GM19328 (cell line): ENCODE data around the gene DCXR.

Experiments
- ATAC-seq: cut with Tn5 transposase; IDR thresholded peaks from one replicate; pipeline ENCODE4 v1.9.1; 2021; ENCODE audit warnings: mild to moderate bottlenecking, moderate library complexity; ENCODE audit not compliant: unreplicated experiment

The DCXR gene

GRCh38 chr17:82037092-82037888, at the start of gene DCXR:
DCXR (minus strand) TSS chr17:82037697; CDS start chr17:82037682, 15 bp downstream.
- peak; percentile 90 for ATAC-seq

GRCh38 chr17:82085931-82086764, 48.7 kb upstream of the DCXR start:
- ATAC-seq: no peak

DNA sequence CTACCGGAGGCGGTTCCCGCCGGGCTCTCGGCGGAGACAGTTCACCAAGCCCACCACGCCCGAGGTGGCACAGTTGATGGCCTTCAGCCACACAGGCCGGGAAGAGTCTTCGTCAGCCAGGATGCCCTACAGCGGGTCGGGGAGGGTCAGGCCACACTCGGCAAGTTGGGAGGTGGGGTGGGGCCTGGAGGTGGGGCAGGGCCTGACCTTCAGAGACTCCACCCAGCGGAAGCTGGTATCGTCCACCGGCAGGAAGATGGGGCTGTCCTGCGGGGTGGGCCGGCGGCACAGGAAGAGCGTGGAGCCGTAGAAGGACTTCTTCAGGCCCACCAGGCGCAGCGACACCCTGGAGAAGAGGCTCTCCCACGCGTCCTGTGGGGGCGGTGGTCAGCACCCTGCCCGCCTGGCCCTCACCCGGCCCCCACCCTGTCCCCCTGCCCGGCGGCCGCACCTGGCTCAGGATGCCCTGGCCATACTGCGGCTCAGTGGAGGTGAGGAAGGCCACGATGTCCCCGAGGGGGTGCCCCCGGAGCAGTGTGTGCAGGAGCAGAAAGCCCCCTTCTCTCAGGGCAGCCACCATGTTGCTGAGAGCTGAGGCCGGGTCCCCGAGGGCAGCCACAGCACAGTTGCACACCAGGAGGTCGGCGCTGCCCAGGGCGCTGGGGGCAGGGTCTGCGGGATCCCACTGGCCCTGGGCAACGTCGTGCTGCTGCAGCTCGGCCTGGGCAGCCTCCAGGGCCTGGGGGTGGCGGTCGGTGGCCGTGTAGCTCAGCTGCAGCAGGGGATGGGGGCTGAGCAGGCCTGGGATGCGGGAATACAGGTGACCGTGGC, 47.7 kb upstream of the DCXR start:
- ATAC-seq: no peak

GRCh38 chr17:82084373-82085030, 47.0 kb upstream of the DCXR start:
- no peak for ATAC-seq

- no peak for ATAC-seq
Observed at GRCh38 chr17:82083533-82084359, 46.2 kb upstream of the DCXR start.

DNA sequence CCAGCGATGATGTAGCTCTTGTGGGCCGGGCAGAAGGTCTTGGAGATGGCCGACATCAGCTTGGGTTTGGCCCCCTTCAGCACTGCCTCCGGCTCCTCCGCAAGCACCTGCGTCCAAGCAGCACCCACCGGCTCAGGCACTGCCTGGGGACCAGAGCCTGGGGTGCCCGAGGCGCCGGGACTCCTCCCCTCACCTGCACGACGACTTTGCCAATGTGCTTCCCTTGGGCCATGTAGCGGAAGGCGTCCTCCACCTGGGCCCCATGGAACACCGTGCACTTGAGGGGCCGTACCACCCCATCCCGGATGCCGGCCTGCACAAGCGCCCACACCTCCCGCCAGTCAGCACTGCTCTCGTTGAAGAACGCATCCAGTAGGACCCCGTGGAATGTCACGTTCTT, 45.5 kb upstream of the DCXR start:
- ATAC-seq: no peak

GRCh38 chr17:82082456-82082855, 45.0 kb upstream of the DCXR start:
- ATAC-seq: no peak

GRCh38 chr17:82081966-82082365, 44.5 kb upstream of the DCXR start:
- no peak for ATAC-seq

GRCh38 chr17:82081546-82081945, 44.0 kb upstream of the DCXR start:
- no peak for ATAC-seq

DNA sequence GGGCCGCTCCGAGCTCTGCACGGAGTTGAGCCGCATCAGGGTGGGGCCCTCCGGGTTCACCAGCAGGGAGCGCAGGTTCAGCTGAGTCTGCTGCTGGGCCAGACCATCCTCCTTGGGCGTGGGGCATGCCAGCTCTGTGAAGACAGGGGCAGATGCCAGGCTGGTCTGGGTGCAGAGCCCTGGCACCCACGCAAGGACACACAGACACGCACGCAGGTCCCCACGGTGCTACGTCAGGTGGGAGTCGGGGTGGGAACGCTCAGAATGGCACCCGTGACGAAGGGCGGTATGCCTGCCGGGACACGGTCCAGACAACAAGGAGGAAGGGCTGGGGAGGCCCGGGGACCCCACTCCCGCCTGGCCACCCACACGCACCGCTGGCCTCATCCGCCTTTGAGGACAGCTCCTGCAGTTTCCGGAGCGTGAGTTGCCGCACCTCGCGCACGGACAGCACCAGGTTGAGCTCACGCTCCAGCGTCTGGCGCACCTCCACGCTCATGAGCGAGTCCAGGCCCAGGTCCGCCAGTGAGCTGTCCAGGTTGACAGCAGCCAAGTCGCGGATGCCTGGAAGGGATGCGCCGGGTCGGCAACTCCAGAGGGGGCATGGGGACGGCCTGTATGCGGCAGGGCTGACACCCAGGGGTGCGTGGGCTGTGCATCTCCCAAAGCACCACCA, 43.4 kb upstream of the DCXR start:
- no peak for ATAC-seq

DNA sequence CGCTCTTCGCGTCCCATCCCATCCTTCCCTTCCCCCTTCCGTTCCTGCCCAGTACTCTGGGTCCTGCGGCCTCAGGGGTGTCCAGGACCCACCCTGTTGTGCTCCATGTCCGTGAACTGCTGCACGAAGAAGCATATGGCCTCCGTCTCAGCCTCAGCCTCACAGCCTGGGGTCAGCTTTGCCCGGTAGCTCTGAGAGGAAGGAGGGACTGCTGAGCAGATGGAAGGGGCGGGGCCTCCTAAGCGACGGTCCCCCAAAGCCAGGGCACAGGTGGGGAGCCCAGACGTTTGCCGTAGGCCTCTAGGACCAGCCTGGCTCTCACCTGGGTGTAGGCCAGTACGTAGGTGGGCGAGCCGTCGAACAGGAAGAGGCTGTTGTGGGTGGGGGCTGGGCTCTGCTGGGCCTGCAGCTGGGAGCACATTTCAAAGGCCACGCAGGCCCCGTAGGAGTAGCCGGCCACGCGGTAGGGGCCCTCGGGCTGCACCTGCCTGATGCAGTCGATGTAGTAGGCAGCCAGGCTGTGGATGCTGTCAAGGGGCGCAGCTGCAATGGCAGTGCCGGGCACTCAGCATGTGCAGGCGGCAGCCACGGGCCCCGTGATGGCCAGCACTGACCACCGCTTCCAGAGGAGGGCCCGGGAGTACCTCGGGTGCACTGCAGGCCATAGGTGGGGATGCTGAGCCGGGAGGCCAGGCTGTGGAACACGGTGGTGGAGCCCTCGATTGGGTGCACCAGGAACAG, 42.7 kb upstream of the DCXR start:
- no peak for ATAC-seq

DNA sequence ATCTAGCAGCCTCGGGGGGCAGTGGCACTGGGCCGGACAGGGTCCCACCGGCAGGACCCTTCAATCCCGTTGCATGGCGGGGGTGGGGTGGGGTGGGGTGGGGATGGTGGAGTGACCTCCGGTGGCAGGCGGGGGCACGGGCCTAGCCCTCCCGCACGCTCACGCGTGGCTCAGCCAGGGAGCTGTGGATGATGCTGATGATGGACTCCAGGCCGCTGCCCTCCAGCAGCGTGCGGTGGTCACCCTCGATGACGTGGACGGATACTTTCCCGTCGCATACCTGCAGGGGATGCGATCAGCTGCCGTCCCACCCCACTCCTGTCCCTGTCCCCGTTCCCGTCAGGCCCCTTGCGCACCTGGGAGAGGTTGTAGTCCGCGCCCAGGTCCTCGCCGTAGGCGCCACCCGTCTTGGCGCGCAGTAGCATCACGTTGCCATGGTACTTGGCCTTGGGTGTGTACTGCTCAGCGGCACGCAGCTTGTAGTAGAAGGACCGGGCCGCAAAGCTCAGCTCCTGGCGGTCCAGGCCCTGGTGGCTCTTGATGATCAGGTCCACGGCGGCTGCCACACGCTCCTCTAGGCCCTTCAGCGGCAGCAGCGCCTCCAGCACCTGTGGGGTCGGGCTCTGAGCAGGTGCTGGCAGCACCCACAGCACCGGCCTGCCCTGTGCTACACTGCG, 41.6 kb upstream of the DCXR start:
- ATAC-seq: no peak

- no peak for ATAC-seq
Observed at GRCh38 chr17:82078433-82078832, 40.9 kb upstream of the DCXR start.

GRCh38 chr17:82077617-82078358, 40.3 kb upstream of the DCXR start:
- no peak for ATAC-seq

GRCh38 chr17:82076785-82077591, 39.5 kb upstream of the DCXR start:
- ATAC-seq: no peak

GRCh38 chr17:82076018-82076784, 38.7 kb upstream of the DCXR start:
- ATAC-seq: no peak
